ENCODE results near the gene ALDH1A1.

Gene ALDH1A1

GRCh38 chr9:72980600-72981265 is 27.9 kb upstream of the ALDH1A1 start:
- TF ChIP-seq CSRNP3 (CRISPR knock-in tag; IDR thresholded peaks at IDR 0.05) (no peak), ESRRG (CRISPR knock-in tag; IDR thresholded peaks at IDR 0.05) (no peak), TCF4 (CRISPR knock-in tag; IDR thresholded peaks at IDR 0.05; ENCODE audit: borderline replicate concordance) (no peak), PATZ1 (CRISPR knock-in tag; IDR thresholded peaks at IDR 0.05; ENCODE audit: borderline replicate concordance) (no peak), POU6F1 (CRISPR knock-in tag; IDR thresholded peaks at IDR 0.05; ENCODE audit: borderline replicate concordance, low read depth) (no peak), BACH2 (CRISPR knock-in tag; IDR thresholded peaks at IDR 0.05; ENCODE audit: borderline replicate concordance) (no peak), ISL1 (CRISPR knock-in tag; IDR thresholded peaks at IDR 0.05) (no peak), OSR1 (CRISPR knock-in tag; IDR thresholded peaks at IDR 0.05) (no peak), GLIS3 (CRISPR knock-in tag; IDR thresholded peaks at IDR 0.05) (no peak), ZFP30 (CRISPR knock-in tag; IDR thresholded peaks at IDR 0.05) (no peak), ZC3H10 (CRISPR knock-in tag; IDR thresholded peaks at IDR 0.05) (no peak), PPARA (CRISPR knock-in tag; IDR thresholded peaks at IDR 0.05; ENCODE audit: borderline replicate concordance) (no peak)
- ATAC-seq: no peak

GRCh38 chr9:72980183-72980582 is 27.3 kb upstream of the ALDH1A1 start:
- no peak for TF ChIP-seq ZC3H10 (CRISPR knock-in tag; IDR thresholded peaks at IDR 0.05)
- no peak for TF ChIP-seq ISL1 (CRISPR knock-in tag; IDR thresholded peaks at IDR 0.05)
- TF ChIP-seq ZNF565 (CRISPR knock-in tag; conservative IDR thresholded peaks at IDR 0.05; ENCODE audit: low read depth): no peak
- TF ChIP-seq ZNF8 (CRISPR knock-in tag; IDR thresholded peaks at IDR 0.05): no peak
- no peak for TF ChIP-seq PATZ1 (CRISPR knock-in tag; IDR thresholded peaks at IDR 0.05; ENCODE audit: borderline replicate concordance)
- TF ChIP-seq ESRRG (CRISPR knock-in tag; IDR thresholded peaks at IDR 0.05): no peak
- TF ChIP-seq TSHZ2 (CRISPR knock-in tag; IDR thresholded peaks at IDR 0.05): no peak
- TF ChIP-seq CSRNP3 (CRISPR knock-in tag; IDR thresholded peaks at IDR 0.05): no peak
- TF ChIP-seq CSDC2 (CRISPR knock-in tag; IDR thresholded peaks at IDR 0.05): no peak
- no peak for TF ChIP-seq CREB5 (CRISPR knock-in tag; IDR thresholded peaks at IDR 0.05; ENCODE audit: low read depth)
- no peak for TF ChIP-seq TOX (CRISPR knock-in tag; IDR thresholded peaks at IDR 0.05; ENCODE audit: borderline replicate concordance)
- TF ChIP-seq SNAI2 (CRISPR knock-in tag; IDR thresholded peaks at IDR 0.05): no peak
- no peak for TF ChIP-seq POU6F1 (CRISPR knock-in tag; IDR thresholded peaks at IDR 0.05; ENCODE audit: borderline replicate concordance, low read depth)
- TF ChIP-seq PPARA (CRISPR knock-in tag; IDR thresholded peaks at IDR 0.05; ENCODE audit: borderline replicate concordance): no peak
- TF ChIP-seq ZFP30 (CRISPR knock-in tag; IDR thresholded peaks at IDR 0.05): no peak
- no peak for TF ChIP-seq RARB (CRISPR knock-in tag; IDR thresholded peaks at IDR 0.05)
- TF ChIP-seq GLIS3 (CRISPR knock-in tag; IDR thresholded peaks at IDR 0.05): no peak
- no peak for TF ChIP-seq ARNTL (CRISPR knock-in tag; IDR thresholded peaks at IDR 0.05; ENCODE audit: borderline replicate concordance, low read depth)
- ATAC-seq: no peak
